GM19438 (cell line): ENCODE data around the gene ANKIB1.

ENCODE experiments used
- ATAC-seq: cut with Tn5 transposase; IDR thresholded peaks from one replicate; pipeline ENCODE4 v1.9.1; 2021; ENCODE audit warnings: low read depth; ENCODE audit not compliant: unreplicated experiment

Gene ANKIB1

DNA sequence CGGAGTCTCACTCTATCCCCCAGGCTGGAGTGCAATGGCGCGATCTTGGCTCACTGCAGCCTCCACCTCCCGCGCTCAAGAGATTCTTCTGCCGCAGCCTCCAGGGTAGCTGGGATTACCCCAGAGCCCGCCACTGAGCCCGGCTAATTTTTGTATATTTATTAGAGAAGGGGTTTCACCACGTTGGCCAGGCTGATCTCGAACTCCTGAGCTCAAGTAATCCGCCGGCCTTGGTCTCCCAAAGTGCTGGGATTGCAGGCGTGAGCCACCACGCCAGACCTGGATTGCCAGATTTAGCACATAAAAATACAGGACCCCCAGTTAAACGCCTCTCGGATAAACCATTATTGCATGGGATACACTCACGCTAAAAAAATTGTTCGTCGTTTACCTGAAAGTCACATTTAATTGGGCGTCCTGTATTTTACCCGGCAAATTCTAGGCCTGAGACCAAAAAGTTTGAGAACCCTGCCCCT lies 201.1 kb downstream of the ANKIB1 start:
- ATAC-seq, result no peak

DNA sequence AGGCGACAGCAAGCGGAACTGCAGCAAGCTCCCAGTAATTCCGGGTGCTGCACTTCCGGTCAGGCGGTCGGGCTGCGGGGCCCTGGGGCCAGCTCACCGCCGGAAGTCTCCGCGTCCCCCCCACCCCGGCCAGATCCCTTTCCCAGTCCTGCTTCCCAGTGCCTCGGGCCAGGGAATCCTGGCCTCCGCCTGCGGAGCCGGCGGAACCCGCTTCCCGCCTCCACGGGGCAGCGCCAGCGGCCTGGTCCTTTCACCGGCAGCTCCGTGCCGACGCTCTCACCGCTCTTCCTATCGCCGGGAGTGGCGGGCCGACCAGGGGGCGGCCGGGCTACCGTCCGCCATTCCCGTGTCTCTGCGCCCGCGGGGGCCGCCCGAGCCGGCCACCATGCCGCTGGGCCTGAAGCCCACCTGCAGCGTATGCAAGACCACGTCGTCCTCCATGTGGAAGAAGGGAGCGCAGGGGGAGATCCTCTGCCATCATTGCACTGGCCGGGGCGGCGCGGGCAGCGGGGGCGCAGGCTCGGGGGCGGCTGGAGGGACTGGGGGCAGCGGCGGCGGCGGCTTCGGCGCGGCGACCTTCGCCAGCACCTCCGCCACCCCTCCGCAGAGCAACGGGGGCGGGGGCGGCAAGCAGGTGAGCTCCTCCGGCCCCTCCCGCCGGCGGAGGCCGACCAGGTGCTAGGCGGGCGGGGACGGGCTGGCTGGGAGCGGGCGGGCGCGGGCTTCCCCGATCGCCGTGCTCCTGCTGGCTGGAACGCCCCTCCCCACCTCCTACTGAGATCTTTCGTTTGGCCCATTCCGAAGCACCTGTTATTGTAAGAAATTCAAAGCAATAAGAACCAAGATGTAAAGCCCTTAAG lies 201.8 kb downstream of the ANKIB1 start, which contains the start of gene GATAD1:
Gene GATAD1 (plus strand): TSS at position 138 of the 860 bp plus-strand sequence. CDS start 248 bp downstream, at position 386.
- ATAC-seq, result peak; percentile 87

DNA sequence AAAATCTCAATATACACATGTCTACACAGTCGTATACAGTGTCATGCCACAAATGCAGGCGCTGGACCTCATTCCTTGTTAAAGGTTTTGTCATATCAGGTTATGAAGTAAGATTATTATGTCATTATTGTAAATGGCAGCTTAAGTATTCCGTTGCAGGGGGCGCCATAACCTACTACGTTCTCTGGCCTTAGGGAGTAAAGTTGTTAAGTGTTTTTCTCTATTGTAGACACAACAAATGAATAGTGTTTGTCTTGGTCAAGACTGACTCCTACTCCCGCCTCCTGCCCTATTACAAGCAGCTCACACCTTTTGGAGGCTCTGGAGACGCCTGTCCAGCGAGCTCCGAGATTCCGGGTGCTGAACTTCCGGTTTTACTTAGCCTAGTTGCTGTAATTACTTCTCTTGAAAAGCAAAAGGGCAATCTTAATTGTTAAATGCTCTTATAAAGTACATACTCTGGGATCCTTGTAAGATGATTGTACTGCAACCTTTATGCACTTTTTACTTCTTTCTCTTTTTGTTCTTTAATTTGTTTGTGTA lies 202.5 kb downstream of the ANKIB1 start:
- peak; percentile 41 for ATAC-seq
